GM12874 (cell line): ENCODE results near the gene CISH.

Experiments
- CTCF ChIP-seq: IDR thresholded peaks from 2 replicates; pipeline ENCODE4 v1.5.1; 2011; ENCODE audit warnings: low read depth, mild to moderate bottlenecking, control low read depth, low read length, moderate library complexity; ENCODE audit not compliant: insufficient read depth

Gene CISH

GRCh38 chr3:50635066-50635465 lies 23.5 kb upstream of the CISH start:
- no peak for TF ChIP-seq CTCF

- no peak for TF ChIP-seq CTCF
Observed at GRCh38 chr3:50633230-50633790, 21.7 kb upstream of the CISH start.

- no peak for TF ChIP-seq CTCF
Observed at GRCh38 chr3:50632450-50632849, 20.9 kb upstream of the CISH start.

GRCh38 chr3:50630877-50631276 lies 19.3 kb upstream of the CISH start:
- TF ChIP-seq CTCF = no peak

- no peak for TF ChIP-seq CTCF
Observed at GRCh38 chr3:50630394-50630793, 18.8 kb upstream of the CISH start.

GRCh38 chr3:50628601-50629000 lies 17.0 kb upstream of the CISH start:
- no peak for TF ChIP-seq CTCF

- peak; percentile 36; the same call in 1 of the 2 replicates for TF ChIP-seq CTCF
Observed at GRCh38 chr3:50627407-50628051, 16.0 kb upstream of the CISH start.

GRCh38 chr3:50626401-50626800 lies 14.8 kb upstream of the CISH start:
- TF ChIP-seq CTCF = no peak
